ENCODE results near the gene ACSF3.

ACSF3 gene

DNA sequence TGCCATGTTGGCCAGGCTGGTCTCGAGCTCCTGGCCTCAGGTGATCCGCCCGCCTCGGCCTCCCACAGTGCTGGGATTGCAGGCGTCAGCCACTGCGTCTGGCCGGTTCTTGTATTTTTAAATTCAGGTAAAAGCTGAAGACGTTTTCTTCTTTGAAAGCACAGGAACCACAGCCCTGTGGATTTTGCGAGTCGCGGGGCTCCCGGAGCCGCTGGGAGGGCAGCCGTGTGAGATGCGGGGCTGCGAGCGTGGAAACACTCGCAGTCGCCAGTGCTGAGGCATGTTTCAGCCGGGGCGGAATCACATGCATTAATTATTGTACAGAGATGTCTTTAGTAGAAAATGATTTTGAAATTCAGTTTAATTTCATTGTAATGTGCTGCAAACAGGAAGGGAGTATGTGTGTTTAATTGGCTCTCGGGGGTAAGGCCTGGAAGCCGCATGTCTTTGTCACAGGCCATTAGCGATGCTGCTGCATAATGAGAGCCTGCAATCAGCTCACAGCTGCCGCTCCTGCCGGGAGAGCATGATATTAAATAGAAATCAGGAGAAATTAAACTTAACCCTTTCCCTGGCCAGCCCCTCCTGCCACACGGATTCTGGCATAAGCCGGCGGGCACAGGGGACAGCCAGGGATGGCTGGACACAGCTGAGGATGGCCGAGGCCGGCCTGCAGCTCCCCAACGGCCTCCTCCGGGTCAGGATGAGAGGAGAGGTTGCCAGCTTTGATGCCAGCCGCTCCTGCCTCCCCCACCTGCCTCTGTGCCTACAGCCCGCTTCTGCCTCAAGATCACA lies 42.5 kb downstream of the ACSF3 start:
- no peak overlapping the region for H3K4me2 ChIP-seq (ENCODE audit: low read length)
- H3K27ac ChIP-seq (ENCODE audit: low read depth, low read length) = no peak overlapping the region
- no peak overlapping the region for H2AK5ac ChIP-seq (ENCODE audit: low read length)
- no peaks in the 10 kb centered on the region for H3K4me1 ChIP-seq (ENCODE audit: control insufficient read depth in 1 of 2, insufficient read depth in 2 of 2, low read length in 2 of 2)
- H3K4ac ChIP-seq (ENCODE audit: low read depth, low read length) = no peak overlapping the region
- no peak overlapping the region for H2BK120ac ChIP-seq (ENCODE audit: insufficient read depth, low read length, poor library complexity)
- H4K12ac ChIP-seq (ENCODE audit: low read depth, low read length) = no peak overlapping the region
- DNase-seq = no peak
- H3K79me1 ChIP-seq (ENCODE audit: low read length) = no peaks in the 10 kb centered on the region
- H3K9me3 ChIP-seq (ENCODE audit: insufficient read depth, low read depth, low read length) = no peaks in the 10 kb centered on the region
- no peak overlapping the region for H3K18ac ChIP-seq (ENCODE audit: low read length)
- H3K14ac ChIP-seq (ENCODE audit: low read length) = no peak overlapping the region
- H4K8ac ChIP-seq (ENCODE audit: low read depth, low read length) = no peak overlapping the region
- no peak overlapping the region for H4K91ac ChIP-seq (ENCODE audit: low read depth, low read length)
- H2BK12ac ChIP-seq (ENCODE audit: low read length) = no peak overlapping the region
- H3K27me3 ChIP-seq (ENCODE audit: insufficient read depth, low read length) = no peaks in the 10 kb centered on the region
- no peak overlapping the region for H2AFZ ChIP-seq (ENCODE audit: insufficient read depth, low read length, poor library complexity)
- H3K36me3 ChIP-seq (ENCODE audit: control insufficient read depth in 1 of 2, insufficient read depth in 2 of 2, low read length in 2 of 2) = peaks cover 35 to 49% of the 10 kb centered on the region in 2 experiments
- no peaks in the 10 kb centered on the region for H3K79me2 ChIP-seq (ENCODE audit: control insufficient read depth, insufficient read depth, low read length, poor library complexity)
- H3K4me3 ChIP-seq (ENCODE audit: low read depth, low read length) = no peak overlapping the region
- no peak overlapping the region for H3K23ac ChIP-seq (ENCODE audit: low read length)
- no peak overlapping the region for H2BK5ac ChIP-seq (ENCODE audit: low read depth, low read length, poor library complexity)
- no CpG with 5 or more reads among the region's 35 CpGs for WGBS (ENCODE audit: extremely low coverage, insufficient coverage, insufficient read length)
- H3K9ac ChIP-seq (ENCODE audit: low read length) = no peak overlapping the region

DNA sequence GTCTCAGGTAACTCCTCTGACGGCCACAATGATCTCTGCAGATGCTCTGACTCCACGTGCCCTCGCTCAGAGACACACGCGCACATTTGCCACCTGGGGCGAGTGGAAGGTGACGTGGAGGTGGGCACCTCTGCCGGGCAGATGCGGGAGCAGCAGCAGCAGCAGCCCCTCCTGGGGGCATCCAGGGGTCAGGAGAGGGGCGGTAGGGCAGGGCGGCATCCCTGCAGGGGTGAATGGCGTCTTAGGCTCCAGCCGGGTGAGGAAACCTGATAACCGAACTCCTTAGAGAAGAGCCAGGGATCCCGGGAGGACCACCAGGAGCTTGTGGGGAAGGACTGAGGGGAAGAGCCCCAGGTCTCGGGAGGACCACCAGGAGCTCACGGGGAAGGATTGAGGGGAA lies 43.3 kb downstream of the ACSF3 start:
- no peaks in the 10 kb centered on the region for H3K4me1 ChIP-seq (ENCODE audit: control insufficient read depth in 1 of 2, insufficient read depth in 2 of 2, low read length in 2 of 2)
- H3K27ac ChIP-seq (ENCODE audit: low read depth, low read length) = no peak overlapping the region
- no peak overlapping the region for H4K8ac ChIP-seq (ENCODE audit: low read depth, low read length)
- H2BK120ac ChIP-seq (ENCODE audit: insufficient read depth, low read length, poor library complexity) = no peak overlapping the region
- H2AFZ ChIP-seq (ENCODE audit: insufficient read depth, low read length, poor library complexity) = no peak overlapping the region
- no peak overlapping the region for H3K9ac ChIP-seq (ENCODE audit: low read length)
- H3K4me2 ChIP-seq (ENCODE audit: low read length) = no peak overlapping the region
- H3K4me3 ChIP-seq (ENCODE audit: low read depth, low read length) = no peak overlapping the region
- H3K14ac ChIP-seq (ENCODE audit: low read length) = no peak overlapping the region
- H3K27me3 ChIP-seq (ENCODE audit: insufficient read depth, low read length) = no peaks in the 10 kb centered on the region
- peaks cover 41 to 55% of the 10 kb centered on the region in 2 experiments for H3K36me3 ChIP-seq (ENCODE audit: control insufficient read depth in 1 of 2, insufficient read depth in 2 of 2, low read length in 2 of 2)
- no CpG with 5 or more reads among the region's 17 CpGs for WGBS (ENCODE audit: extremely low coverage, insufficient coverage, insufficient read length)
- H3K18ac ChIP-seq (ENCODE audit: low read length) = no peak overlapping the region
- no peak overlapping the region for H3K23ac ChIP-seq (ENCODE audit: low read length)
- no peaks in the 10 kb centered on the region for H3K9me3 ChIP-seq (ENCODE audit: insufficient read depth, low read depth, low read length)
- no peak for DNase-seq
- no peaks in the 10 kb centered on the region for H3K79me2 ChIP-seq (ENCODE audit: control insufficient read depth, insufficient read depth, low read length, poor library complexity)
- H2BK12ac ChIP-seq (ENCODE audit: low read length) = no peak overlapping the region
- H4K12ac ChIP-seq (ENCODE audit: low read depth, low read length) = no peak overlapping the region
- H2AK5ac ChIP-seq (ENCODE audit: low read length) = no peak overlapping the region
- H2BK5ac ChIP-seq (ENCODE audit: low read depth, low read length, poor library complexity) = no peak overlapping the region
- no peak overlapping the region for H4K91ac ChIP-seq (ENCODE audit: low read depth, low read length)
- H3K79me1 ChIP-seq (ENCODE audit: low read length) = no peaks in the 10 kb centered on the region
- no peak overlapping the region for H3K4ac ChIP-seq (ENCODE audit: low read depth, low read length)

- H2AK5ac ChIP-seq (ENCODE audit: low read length) = no peak overlapping the region
- no peaks in the 10 kb centered on the region for H3K79me2 ChIP-seq (ENCODE audit: control insufficient read depth, insufficient read depth, low read length, poor library complexity)
- DNase-seq = no peak
These were observed 44.2 kb downstream of the ACSF3 start for GRCh38 chr16:89137666-89138512.

GRCh38 chr16:89138513-89138795 lies 44.8 kb downstream of the ACSF3 start:
- Histone ChIP-seq H3K4me1 (ENCODE audit: control insufficient read depth in 1 of 2, insufficient read depth in 2 of 2, low read length in 2 of 2) (no peaks in the 10 kb centered on the region), H3K23ac (ENCODE audit: low read length) (no peak overlapping the region), H3K27me3 (ENCODE audit: insufficient read depth, low read length) (no peaks in the 10 kb centered on the region), H2BK12ac (ENCODE audit: low read length) (no peak overlapping the region), H2BK120ac (ENCODE audit: insufficient read depth, low read length, poor library complexity) (no peak overlapping the region), H3K79me1 (ENCODE audit: low read length) (no peaks in the 10 kb centered on the region), H3K4ac (ENCODE audit: low read depth, low read length) (no peak overlapping the region), H3K9me3 (ENCODE audit: insufficient read depth, low read depth, low read length) (no peaks in the 10 kb centered on the region), H3K9ac (ENCODE audit: low read length) (no peak overlapping the region), H3K79me2 (ENCODE audit: control insufficient read depth, insufficient read depth, low read length, poor library complexity) (no peaks in the 10 kb centered on the region), H2AK5ac (ENCODE audit: low read length) (no peak overlapping the region), H3K4me3 (ENCODE audit: low read depth, low read length) (no peak overlapping the region), H4K8ac (ENCODE audit: low read depth, low read length) (no peak overlapping the region), H2AFZ (ENCODE audit: insufficient read depth, low read length, poor library complexity) (no peak overlapping the region), H2BK5ac (ENCODE audit: low read depth, low read length, poor library complexity) (no peak overlapping the region), H3K27ac (ENCODE audit: low read depth, low read length) (no peak overlapping the region), H4K91ac (ENCODE audit: low read depth, low read length) (no peak overlapping the region), H3K18ac (ENCODE audit: low read length) (no peak overlapping the region), H3K14ac (ENCODE audit: low read length) (no peak overlapping the region), H4K12ac (ENCODE audit: low read depth, low read length) (no peak overlapping the region), H3K36me3 (ENCODE audit: control insufficient read depth in 1 of 2, insufficient read depth in 2 of 2, low read length in 2 of 2) (peaks cover 35 to 57% of the 10 kb centered on the region in 2 experiments), H3K4me2 (ENCODE audit: low read length) (no peak overlapping the region)
- WGBS (ENCODE audit: extremely low coverage, insufficient coverage, insufficient read length) = no CpG with 5 or more reads among the region's 7 CpGs
- DNase-seq = no peak

More at GRCh38 chr16:89137666-89138512, 44.2 kb downstream of the ACSF3 start:
- no CpG with 5 or more reads among the region's 24 CpGs for WGBS (ENCODE audit: extremely low coverage, insufficient coverage, insufficient read length)
- Histone ChIP-seq H3K9ac (ENCODE audit: low read length) (no peak overlapping the region), H3K9me3 (ENCODE audit: insufficient read depth, low read depth, low read length) (no peaks in the 10 kb centered on the region), H3K36me3 (ENCODE audit: control insufficient read depth in 1 of 2, insufficient read depth in 2 of 2, low read length in 2 of 2) (peaks cover 40 to 56% of the 10 kb centered on the region in 2 experiments), H2BK120ac (ENCODE audit: insufficient read depth, low read length, poor library complexity) (no peak overlapping the region), H3K4me2 (ENCODE audit: low read length) (no peak overlapping the region), H3K23ac (ENCODE audit: low read length) (no peak overlapping the region), H3K27ac (ENCODE audit: low read depth, low read length) (no peak overlapping the region), H3K79me1 (ENCODE audit: low read length) (no peaks in the 10 kb centered on the region), H2BK5ac (ENCODE audit: low read depth, low read length, poor library complexity) (no peak overlapping the region), H2AFZ (ENCODE audit: insufficient read depth, low read length, poor library complexity) (no peak overlapping the region), H3K4me3 (ENCODE audit: low read depth, low read length) (no peak overlapping the region), H3K4ac (ENCODE audit: low read depth, low read length) (no peak overlapping the region), H3K14ac (ENCODE audit: low read length) (no peak overlapping the region), H3K27me3 (ENCODE audit: insufficient read depth, low read length) (no peaks in the 10 kb centered on the region), H4K91ac (ENCODE audit: low read depth, low read length) (no peak overlapping the region), H2BK12ac (ENCODE audit: low read length) (no peak overlapping the region), H3K18ac (ENCODE audit: low read length) (no peak overlapping the region), H4K12ac (ENCODE audit: low read depth, low read length) (no peak overlapping the region), H3K4me1 (ENCODE audit: control insufficient read depth in 1 of 2, insufficient read depth in 2 of 2, low read length in 2 of 2) (no peaks in the 10 kb centered on the region), H4K8ac (ENCODE audit: low read depth, low read length) (no peak overlapping the region)
